GM10266 (cell line): Measurements from ENCODE around the gene RPL35A.
"Not testable (repeated sequence)": the region's sequence is repeated elsewhere in the genome, so short reads cannot be mapped to it uniquely, and the experiment has no call there.

ENCODE experiments used
- DNase-seq: peaks from one replicate; pipeline ENCODE4 v3.0.0; 2012; ENCODE audit errors: extremely low spot score
- CTCF ChIP-seq: IDR thresholded peaks from 2 replicates; pipeline ENCODE4 v1.5.1; 2012; ENCODE audit warnings: mild to moderate bottlenecking, low read depth; ENCODE audit not compliant: control insufficient read depth, insufficient read depth; ENCODE audit errors: missing control alignments

Gene RPL35A

DNA sequence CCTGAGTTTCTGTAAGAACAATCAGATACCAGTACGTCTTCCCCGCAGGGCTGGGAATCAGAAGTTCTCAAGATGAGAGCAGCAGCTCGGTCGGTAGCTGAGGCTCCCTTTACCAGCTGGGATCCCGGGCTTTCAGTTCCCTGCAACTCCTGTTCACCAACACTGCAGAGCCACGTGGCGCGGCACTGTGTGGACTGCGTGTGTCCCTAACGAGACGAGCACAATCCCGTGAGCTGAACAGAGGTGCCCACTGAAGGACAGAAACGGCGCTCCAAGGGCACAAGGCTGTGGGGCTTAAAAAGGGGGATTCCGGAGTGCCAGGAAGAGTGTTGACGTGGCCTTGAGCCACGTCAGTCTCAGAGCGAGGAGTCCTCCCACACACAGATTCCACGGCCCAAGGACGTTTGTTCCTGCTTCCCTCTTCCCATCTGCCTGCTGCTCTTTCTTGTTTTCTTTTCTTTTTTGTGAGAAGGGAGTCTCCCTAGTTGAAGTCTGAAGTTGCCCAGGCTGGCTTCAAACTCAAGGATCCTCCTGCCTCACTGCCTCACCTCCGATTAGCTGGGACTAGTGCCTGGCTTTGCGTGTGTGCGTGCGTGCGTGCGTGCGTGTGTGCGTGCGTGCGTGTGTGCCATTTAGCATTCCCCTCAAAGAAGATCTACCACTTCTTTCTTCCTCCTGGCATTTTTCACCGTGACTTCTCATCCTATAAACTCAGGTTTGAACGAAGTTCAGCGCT, 37.1 kb upstream of the RPL35A start:
- TF ChIP-seq CTCF, result no peak
- no peak for DNase-seq

DNA sequence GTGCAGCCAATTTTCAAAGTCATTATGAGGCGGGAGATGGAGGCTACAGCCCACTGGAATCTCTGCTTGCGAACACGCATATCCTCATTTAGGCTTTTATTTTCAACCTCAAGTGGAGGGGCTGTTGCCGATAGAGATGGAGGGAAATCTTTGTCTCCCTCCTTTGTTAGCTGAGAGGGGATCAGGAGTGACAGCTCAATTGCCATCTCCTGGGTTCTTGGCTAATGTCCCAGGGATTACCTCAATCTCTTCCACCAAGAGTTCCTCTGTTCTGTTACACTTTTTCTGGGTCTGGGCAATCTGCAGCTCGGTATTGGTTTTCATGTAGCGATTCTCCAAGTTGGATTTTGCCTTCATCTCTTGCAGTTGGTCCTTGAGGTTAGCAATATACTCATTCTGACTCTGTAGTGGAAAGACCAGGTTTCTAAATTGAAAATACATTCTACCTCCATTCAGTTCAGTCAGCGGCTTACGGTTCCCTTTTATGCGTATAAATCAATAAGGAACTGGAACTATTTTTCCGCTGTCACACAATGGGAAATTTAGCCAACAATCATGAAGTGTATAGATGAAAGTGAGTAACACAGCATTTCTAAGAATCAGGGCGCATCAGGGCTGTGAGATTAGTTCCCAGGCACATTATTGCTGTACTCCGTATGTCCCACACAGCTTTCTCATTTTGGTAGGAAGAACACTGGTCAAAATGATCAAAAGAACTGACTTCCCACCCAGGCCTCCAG, 36.2 kb upstream of the RPL35A start:
- DNase-seq, result no peak
- TF ChIP-seq CTCF, result no peak

GRCh38 chr3:197921429-197922275, 28.3 kb upstream of the RPL35A start:
- DNase-seq, result not testable (repeated sequence)

DNA sequence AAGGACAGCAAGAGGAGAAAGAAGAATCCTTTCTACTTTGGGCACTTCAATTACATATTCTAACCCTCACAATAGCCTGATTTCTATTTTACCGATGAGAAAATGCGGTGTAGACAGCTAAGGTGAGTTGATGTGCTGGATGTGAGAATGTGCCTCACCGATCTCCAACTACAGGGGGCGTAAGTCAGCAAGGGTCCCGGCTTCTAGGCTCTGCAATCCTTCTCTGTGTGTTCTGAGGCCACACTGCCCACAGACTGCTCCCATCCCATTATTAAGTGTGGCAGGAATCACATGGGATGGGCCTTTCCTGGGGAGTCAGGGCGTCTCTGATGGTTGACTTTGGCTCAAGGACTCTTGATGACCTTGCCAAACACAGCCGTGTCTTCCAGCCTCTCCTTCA, 23.6 kb upstream of the RPL35A start:
- TF ChIP-seq CTCF, result peak; percentile 13
- DNase-seq, result no peak

DNA sequence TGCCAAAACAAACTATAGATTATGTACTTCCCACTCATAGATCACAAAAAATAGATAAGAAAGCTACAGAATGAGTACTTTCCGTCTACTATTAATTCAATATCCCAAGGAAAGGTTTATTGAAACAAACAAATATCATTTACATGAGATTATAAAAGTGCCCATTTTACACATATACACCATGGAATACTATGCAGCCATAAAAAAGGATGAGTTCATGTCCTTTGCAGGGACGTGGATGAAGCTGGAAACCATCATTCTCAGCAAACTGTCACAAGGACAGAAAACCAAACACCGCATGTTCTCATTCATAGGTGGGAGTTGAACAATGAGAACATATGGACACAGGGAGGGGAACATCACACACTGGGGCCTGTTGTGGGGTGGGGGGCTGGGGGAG, 22.4 kb upstream of the RPL35A start:
- DNase-seq, result not testable (repeated sequence)

DNA sequence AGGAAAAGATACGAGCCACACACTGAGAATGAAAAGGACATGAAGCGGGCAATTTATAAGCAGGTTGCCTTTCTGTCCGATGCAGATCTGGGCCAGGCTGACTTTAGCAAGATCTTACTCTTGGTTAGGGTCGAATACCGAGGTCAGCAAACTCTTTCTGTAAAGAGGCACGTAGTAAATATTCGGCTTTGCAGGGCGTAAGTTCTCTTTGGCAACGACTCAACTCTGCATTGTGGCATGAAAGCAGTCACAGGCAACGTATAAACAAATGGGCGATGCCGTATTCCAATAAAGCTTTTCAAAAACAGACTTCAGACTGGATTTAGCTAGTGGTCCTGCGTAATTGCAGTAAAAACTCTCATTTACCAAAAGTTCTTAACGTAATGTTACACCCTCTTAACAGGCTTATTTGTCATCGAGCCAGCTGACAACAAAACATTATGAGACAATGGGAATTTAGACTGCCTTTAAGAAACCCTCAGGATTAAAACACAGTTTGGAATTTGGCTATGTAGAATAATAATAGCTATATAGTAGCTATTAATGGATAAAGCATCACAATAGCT, 13.1 kb upstream of the RPL35A start:
- no peak for TF ChIP-seq CTCF
- DNase-seq, result no peak

- TF ChIP-seq CTCF, result no peak
- no peak for DNase-seq
These were observed 9.1 kb upstream of the RPL35A start for GRCh38 chr3:197940745-197941384.
